ENCODE measurements around the gene TWF2. TPM values are rescaled to one million over a fixed set of nuclear protein-coding genes. Genes with fewer than 3 reads are reported as not detected.

The TWF2 gene
- polyA plus RNA-seq, 2 of the 4 experiments (the other 2 are of a cell fraction), result 36.8 to 53.6 TPM

DNA sequence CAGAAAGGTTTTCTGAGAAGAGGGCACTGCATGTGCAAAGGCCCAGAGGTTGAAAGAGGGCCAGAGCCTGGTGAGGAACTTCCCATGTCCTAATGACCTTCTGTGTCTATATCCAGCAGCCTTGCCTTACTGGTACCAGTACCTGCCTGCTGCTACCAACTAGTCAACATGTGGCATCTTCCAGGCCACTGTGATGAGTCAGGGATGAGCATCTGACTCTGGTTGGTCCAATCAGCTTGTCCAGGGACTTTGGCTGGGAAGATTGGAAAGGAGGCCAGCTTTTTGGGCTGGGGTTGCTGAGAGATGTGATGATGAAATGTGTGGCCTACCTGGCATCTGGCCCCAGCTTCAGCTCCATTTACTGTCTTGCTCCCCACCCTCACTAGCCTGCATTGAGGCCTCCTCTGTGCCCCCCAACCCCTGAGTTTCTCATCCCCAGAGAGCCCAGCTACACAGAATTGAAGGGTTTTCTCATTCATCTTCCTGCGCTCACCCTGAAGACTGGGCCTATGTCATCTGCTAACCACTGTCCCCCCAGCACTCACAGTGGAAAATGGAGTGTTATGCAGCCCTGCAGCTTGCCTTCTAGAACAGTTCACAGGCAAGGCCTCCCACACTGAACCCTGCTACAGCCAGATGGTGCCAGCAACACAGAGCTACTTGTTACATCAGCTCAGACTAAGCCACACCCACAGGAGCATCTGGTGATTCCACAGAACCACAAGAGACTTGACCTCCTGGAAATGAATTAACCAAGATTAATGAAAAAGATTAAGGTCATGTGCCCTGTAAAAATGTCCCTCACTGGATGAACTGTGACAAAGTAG, 1.3 kb upstream of the TWF2 start:
- Histone ChIP-seq H3K4me2 (peak overlapping the region; percentile 79), H3K4me3 (peak overlapping the region; percentile 96), H3K9me3 (no peaks in the 10 kb centered on the region), H3K27ac (peak overlapping the region; percentile 98; a peak in 3 of 6 replicates), H3K4me1 (peaks cover 37% of the 10 kb centered on the region)
- ATAC-seq (0 out of 6 replicates have a peak, but pooled peaks of 1 of the 2 experiments have one; percentile 7), FAIRE-seq (no peak), DNase-seq (ENCODE audit: low read depth in 1 of 2, low spot score in 1 of 2) (peak in 1 of 2 experiments; percentile 49)
- POLR2A ChIA-PET, result interaction anchor here (1.4 kb wide), 1 partner anchor 38 kb away, joined by 7 read pairs; the partner anchor contains the start of gene WDR82
- no peak for TF ChIP-seq HOXB13 (CRISPR knock-in tag; IDR thresholded peaks at IDR 0.05; ENCODE audit: low read depth)
- TF ChIP-seq HOXB5 (CRISPR knock-in tag; IDR thresholded peaks at IDR 0.05), result no peak
- no peak for TF ChIP-seq EHF (CRISPR knock-in tag; IDR thresholded peaks at IDR 0.05)
- no peak for TF ChIP-seq NFE2L2 (conservative IDR thresholded peaks at IDR 0.05; ENCODE audit: low read length)
- no peak for TF ChIP-seq FOSL2 (IDR thresholded peaks at IDR 0.05)
- TF ChIP-seq FOSL2 (CRISPR knock-in tag; IDR thresholded peaks at IDR 0.05), result 0 out of 2 replicates have a peak, but pooled peaks have one; percentile 12
- TF ChIP-seq, protein P1, sequence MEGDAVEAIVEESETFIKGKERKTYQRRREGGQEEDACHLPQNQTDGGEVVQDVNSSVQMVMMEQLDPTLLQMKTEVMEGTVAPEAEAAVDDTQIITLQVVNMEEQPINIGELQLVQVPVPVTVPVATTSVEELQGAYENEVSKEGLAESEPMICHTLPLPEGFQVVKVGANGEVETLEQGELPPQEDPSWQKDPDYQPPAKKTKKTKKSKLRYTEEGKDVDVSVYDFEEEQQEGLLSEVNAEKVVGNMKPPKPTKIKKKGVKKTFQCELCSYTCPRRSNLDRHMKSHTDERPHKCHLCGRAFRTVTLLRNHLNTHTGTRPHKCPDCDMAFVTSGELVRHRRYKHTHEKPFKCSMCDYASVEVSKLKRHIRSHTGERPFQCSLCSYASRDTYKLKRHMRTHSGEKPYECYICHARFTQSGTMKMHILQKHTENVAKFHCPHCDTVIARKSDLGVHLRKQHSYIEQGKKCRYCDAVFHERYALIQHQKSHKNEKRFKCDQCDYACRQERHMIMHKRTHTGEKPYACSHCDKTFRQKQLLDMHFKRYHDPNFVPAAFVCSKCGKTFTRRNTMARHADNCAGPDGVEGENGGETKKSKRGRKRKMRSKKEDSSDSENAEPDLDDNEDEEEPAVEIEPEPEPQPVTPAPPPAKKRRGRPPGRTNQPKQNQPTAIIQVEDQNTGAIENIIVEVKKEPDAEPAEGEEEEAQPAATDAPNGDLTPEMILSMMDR (IDR thresholded peaks at IDR 0.05), result no peak
- CTCF ChIA-PET, result interaction anchor here (0.7 to 1.8 kb wide), 5 partner anchors 9 to 207 kb away, joined by 3 to 10 read pairs (median 4); no protein-coding TSS in a partner anchor
- 100% methylated on average over 1 of the region's 1 CpG for WGBS (ENCODE audit: missing lambda C conversion rate)

DNA sequence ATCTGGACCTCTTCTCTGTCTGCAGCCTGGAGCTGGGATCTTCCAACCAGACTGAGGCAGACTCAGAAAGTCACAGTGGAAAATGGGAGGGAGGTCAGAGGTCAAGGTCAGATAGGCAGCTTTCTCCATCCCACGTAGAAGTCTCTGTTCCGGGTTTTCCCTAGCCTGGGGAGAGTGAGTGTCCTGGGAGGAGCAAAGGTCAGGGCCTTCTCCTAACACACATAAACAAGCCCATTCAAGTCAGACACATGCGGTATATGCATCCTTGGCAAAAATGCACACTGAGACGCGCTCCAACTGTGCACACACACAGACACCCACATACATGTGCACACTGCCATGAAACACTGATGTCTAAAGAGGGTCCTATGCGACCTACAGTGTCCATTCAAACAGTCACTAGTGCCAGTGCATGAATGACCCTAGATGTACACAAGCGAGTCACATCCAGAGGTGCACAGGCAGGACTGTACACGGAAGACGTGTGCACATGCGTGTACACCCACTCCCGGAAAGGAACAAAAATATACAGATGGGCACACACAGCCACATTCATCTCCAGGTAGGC, 681 bp downstream of the TWF2 start:
- Histone ChIP-seq H3K4me2 (peak overlapping the region; percentile 79), H3K9me3 (no peaks in the 10 kb centered on the region), H3K4me3 (peak overlapping the region; percentile 96), H3K27ac (peak overlapping the region; percentile 98), H3K4me1 (peaks cover 32% of the 10 kb centered on the region)
- CTCF ChIA-PET, result interaction anchor here (0.5 to 11.4 kb wide), 9 partner anchors 11 to 208 kb away, joined by 3 to 198 read pairs (median 5); partner anchors contain the start of genes TLR9 and WDR82
- TF ChIP-seq, protein P2, sequence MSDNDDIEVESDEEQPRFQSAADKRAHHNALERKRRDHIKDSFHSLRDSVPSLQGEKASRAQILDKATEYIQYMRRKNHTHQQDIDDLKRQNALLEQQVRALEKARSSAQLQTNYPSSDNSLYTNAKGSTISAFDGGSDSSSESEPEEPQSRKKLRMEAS (IDR thresholded peaks at IDR 0.05), result 0 out of 2 replicates have a peak, but pooled peaks have one; percentile 4
- TF ChIP-seq POLR2A (IDR thresholded peaks at IDR 0.05; ENCODE audit: low read length), result no peak
- TF ChIP-seq, protein P3, sequence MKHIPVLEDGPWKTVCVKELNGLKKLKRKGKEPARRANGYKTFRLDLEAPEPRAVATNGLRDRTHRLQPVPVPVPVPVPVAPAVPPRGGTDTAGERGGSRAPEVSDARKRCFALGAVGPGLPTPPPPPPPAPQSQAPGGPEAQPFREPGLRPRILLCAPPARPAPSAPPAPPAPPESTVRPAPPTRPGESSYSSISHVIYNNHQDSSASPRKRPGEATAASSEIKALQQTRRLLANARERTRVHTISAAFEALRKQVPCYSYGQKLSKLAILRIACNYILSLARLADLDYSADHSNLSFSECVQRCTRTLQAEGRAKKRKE (CRISPR knock-in tag; IDR thresholded peaks at IDR 0.05; ENCODE audit: low read depth), result no peak
- TF ChIP-seq EHF (CRISPR knock-in tag; IDR thresholded peaks at IDR 0.05), result no peak
- TF ChIP-seq MAFK (IDR thresholded peaks at IDR 0.05; ENCODE audit: partially characterized antibody), result no peak
- TF ChIP-seq, protein P4, sequence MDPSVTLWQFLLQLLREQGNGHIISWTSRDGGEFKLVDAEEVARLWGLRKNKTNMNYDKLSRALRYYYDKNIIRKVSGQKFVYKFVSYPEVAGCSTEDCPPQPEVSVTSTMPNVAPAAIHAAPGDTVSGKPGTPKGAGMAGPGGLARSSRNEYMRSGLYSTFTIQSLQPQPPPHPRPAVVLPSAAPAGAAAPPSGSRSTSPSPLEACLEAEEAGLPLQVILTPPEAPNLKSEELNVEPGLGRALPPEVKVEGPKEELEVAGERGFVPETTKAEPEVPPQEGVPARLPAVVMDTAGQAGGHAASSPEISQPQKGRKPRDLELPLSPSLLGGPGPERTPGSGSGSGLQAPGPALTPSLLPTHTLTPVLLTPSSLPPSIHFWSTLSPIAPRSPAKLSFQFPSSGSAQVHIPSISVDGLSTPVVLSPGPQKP (IDR thresholded peaks at IDR 0.05; ENCODE audit: low read depth, low read length), result no peak
- TF ChIP-seq, protein P5, sequence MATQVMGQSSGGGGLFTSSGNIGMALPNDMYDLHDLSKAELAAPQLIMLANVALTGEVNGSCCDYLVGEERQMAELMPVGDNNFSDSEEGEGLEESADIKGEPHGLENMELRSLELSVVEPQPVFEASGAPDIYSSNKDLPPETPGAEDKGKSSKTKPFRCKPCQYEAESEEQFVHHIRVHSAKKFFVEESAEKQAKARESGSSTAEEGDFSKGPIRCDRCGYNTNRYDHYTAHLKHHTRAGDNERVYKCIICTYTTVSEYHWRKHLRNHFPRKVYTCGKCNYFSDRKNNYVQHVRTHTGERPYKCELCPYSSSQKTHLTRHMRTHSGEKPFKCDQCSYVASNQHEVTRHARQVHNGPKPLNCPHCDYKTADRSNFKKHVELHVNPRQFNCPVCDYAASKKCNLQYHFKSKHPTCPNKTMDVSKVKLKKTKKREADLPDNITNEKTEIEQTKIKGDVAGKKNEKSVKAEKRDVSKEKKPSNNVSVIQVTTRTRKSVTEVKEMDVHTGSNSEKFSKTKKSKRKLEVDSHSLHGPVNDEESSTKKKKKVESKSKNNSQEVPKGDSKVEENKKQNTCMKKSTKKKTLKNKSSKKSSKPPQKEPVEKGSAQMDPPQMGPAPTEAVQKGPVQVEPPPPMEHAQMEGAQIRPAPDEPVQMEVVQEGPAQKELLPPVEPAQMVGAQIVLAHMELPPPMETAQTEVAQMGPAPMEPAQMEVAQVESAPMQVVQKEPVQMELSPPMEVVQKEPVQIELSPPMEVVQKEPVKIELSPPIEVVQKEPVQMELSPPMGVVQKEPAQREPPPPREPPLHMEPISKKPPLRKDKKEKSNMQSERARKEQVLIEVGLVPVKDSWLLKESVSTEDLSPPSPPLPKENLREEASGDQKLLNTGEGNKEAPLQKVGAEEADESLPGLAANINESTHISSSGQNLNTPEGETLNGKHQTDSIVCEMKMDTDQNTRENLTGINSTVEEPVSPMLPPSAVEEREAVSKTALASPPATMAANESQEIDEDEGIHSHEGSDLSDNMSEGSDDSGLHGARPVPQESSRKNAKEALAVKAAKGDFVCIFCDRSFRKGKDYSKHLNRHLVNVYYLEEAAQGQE (IDR thresholded peaks at IDR 0.05), result no peak
- TF ChIP-seq KDM1A (IDR thresholded peaks at IDR 0.05; ENCODE audit: low read depth), result peak; percentile 97
- TF ChIP-seq SREBF2 (IDR thresholded peaks at IDR 0.05), result no peak
- TF ChIP-seq ESRRA (IDR thresholded peaks at IDR 0.05; ENCODE audit: borderline replicate concordance, low read length), result peak; percentile 82; the same call in 1 of the 2 replicates
- no peak for TF ChIP-seq HOXA7 (CRISPR knock-in tag; IDR thresholded peaks at IDR 0.05)
- DNase-seq (ENCODE audit: low read depth in 1 of 2, low spot score in 1 of 2) (peak; percentile 20 to 29), ATAC-seq (peak; percentile 26 to 27), FAIRE-seq (no peak)
- POLR2A ChIA-PET, result interaction anchor here (0.9 to 2.4 kb wide), 5 partner anchors 10 to 84 kb away, joined by 3 to 28 read pairs (median 3); partner anchors contain the start of genes POC1A and WDR82
- WGBS (ENCODE audit: missing lambda C conversion rate), result 0% methylated on average over 8 of the region's 11 CpGs

Measured in A549 (cell line).